Upper lobe of left lung (tissue), 6 donors: ENCODE results near the gene TRIP11. TPM values are rescaled to one million over a fixed set of nuclear protein-coding genes. Genes with fewer than 3 reads are reported as not detected.
A peak's percentile ranks its signal among the peaks of the same experiment; 100 is the strongest.
"Not testable (repeated sequence)": the region's sequence is repeated elsewhere in the genome, so short reads cannot be mapped to it uniquely, and the experiment has no call there.

Experiments used
- ATAC-seq, 2 donors: fragments of 200-7000 bp; cut with Tn5 transposase; one replicate each; pipeline ENCODE4 v1.9.1; 2022; ENCODE audit warnings: mild to moderate bottlenecking in 2 of 2, moderate library complexity in 2 of 2; ENCODE audit not compliant: low FRiP score in 2 of 2
- DNase-seq, 2 donors: peaks; one replicate each; pipeline ENCODE4 v3.0.0-alpha.2; 2019 to 2020
- H3K27ac ChIP-seq, 4 donors: fragments of 200-600 bp; sonication (generic); one replicate each; pipeline ENCODE4 v1.5.1; 2016 to 2019
- H3K27me3 ChIP-seq, 4 donors: fragments of 200-600 bp; sonication (generic); one replicate each; pipeline ENCODE4 v1.5.1; 2017 to 2019
- H3K36me3 ChIP-seq, 4 donors: fragments of 200-600 bp; sonication (generic); one replicate each; pipeline ENCODE4 v1.5.1; 2016 to 2019
- H3K4me1 ChIP-seq, 4 donors: fragments of 200-600 bp; sonication (generic); one replicate each; pipeline ENCODE4 v1.5.1; 2018 to 2019
- H3K4me3 ChIP-seq, 4 donors: fragments of 200-600 bp; sonication (generic); one replicate each; pipeline ENCODE4 v1.5.1; 2017 to 2019; ENCODE audit warnings: mild to moderate bottlenecking in 2 of 4, moderate library complexity in 1 of 4
- H3K9me3 ChIP-seq, 4 donors: fragments of 200-600 bp; sonication (generic); one replicate each; pipeline ENCODE4 v1.5.1; 2018 to 2019
- CTCF ChIP-seq, 6 experiments: fragments of 450-650 bp in 4 of 6; fragments of 200-600 bp in 2 of 6; sonication (generic) in 2 of 6; IDR thresholded peaks; one replicate each; pipeline ENCODE4 v1.5.1; 2016 to 2019; ENCODE audit warnings: antibody characterized with exemption in 6 of 6
- EP300 ChIP-seq, 4 donors: sonication (generic); formaldehyde crosslinking; IDR thresholded peaks; one replicate each; pipeline ENCODE4 v1.5.1; 2017; ENCODE audit warnings: antibody characterized with exemption in 4 of 4, control low read depth in 2 of 4
- POLR2A ChIP-seq, 4 donors: fragments of 450-650 bp; IDR thresholded peaks; one replicate each; pipeline ENCODE4 v1.5.1; 2016 to 2017; ENCODE audit warnings: antibody characterized with exemption in 4 of 4, mild to moderate bottlenecking in 2 of 4
- POLR2AphosphoS5 ChIP-seq, 2 donors: sonication (generic); formaldehyde crosslinking; IDR thresholded peaks; one replicate each; pipeline ENCODE4 v1.5.1; 2017; ENCODE audit warnings: antibody characterized with exemption in 2 of 2
- WGBS, 2 donors: methylation state at CpG; one replicate each; pipeline ENCODE4 v1.1.5; 2017 to 2018; 5-methylcytosine and 5-hydroxymethylcytosine counted together
- total RNA-seq, 6 donors: library from RNA; depleted of rRNA in 4 of 6; stranded (reverse); fragments of >200 nt in 4 of 6; gene quantifications; one replicate each; pipeline versions ENCODE4 v1.1.0 to v1.2.1, GENCODE V29; 2016 to 2021
- donor health status: DM: no; HTN: no; CAD: no; lungs with moderate emphysema.
- donor health status: DM: no; HTN: yes; CAD: no; lungs with severe emphysema.

The TRIP11 gene
- total RNA-seq, 6 donors from 2014 or later = 19.2 to 71.8 (median 39.1) TPM

GRCh38 chr14:92041766-92042165 is 1.9 kb upstream of the TRIP11 start:
- WGBS, 2 donors = 88 to 96% methylated on average over 2 of the region's 2 CpGs
- not testable (repeated sequence) for DNase-seq, H3K36me3 ChIP-seq

GRCh38 chr14:92041203-92041602 is 1.3 kb upstream of the TRIP11 start:
- TF ChIP-seq POLR2AphosphoS5 (IDR thresholded peaks at IDR 0.05) = no peak
- no peak for TF ChIP-seq EP300 (IDR thresholded peaks at IDR 0.05)
- Histone ChIP-seq H3K27me3 (no peaks in the 10 kb centered on the region), H3K4me3 (peak overlapping the region in 2 of 4 donors; percentile 64 to 87), H3K9me3 (no peaks in the 10 kb centered on the region), H3K36me3 (peaks cover 0 to 5% (median 2%) of the 10 kb centered on the region in 4 donors), H3K4me1 (peaks cover 26 to 37% (median 28%) of the 10 kb centered on the region in 4 donors), H3K27ac (peak overlapping the region in 3 of 4 donors; percentile 95 to 96 (median 96))
- 88 to 94% methylated on average over 10 of the region's 10 CpGs for WGBS, 2 donors
- DNase-seq = no peak
- ATAC-seq = no peak

More at GRCh38 chr14:92041766-92042165, 1.9 kb upstream of the TRIP11 start:
- not testable (repeated sequence) for H3K27ac ChIP-seq, H3K9me3 ChIP-seq, H3K4me3 ChIP-seq, H3K27me3 ChIP-seq, ATAC-seq
- peaks cover 24 to 32% (median 26%) of the 10 kb centered on the region in 4 donors for H3K4me1 ChIP-seq

GRCh38 chr14:92040431-92041051 is 682 bp upstream of the TRIP11 start:
- H3K36me3 ChIP-seq = peaks cover 0 to 4% (median 0%) of the 10 kb centered on the region in 4 donors
- H3K27ac ChIP-seq = peak overlapping the region; percentile 95 to 98 (median 96)
- peaks cover 26 to 44% (median 30%) of the 10 kb centered on the region in 4 donors for H3K4me1 ChIP-seq
- ATAC-seq (peak; percentile 35 to 75), DNase-seq (peak in 1 of 2 donors; percentile 39)
- H3K4me3 ChIP-seq = peak overlapping the region; percentile 64 to 87 (median 76)
- WGBS, 2 donors = 1 to 2% methylated on average over 11 to 13 of the region's 13 CpGs
- TF ChIP-seq POLR2A (IDR thresholded peaks at IDR 0.05) = no peak
- TF ChIP-seq POLR2AphosphoS5 (IDR thresholded peaks at IDR 0.05) = peak in 1 of 2 donors; percentile 4
- TF ChIP-seq CTCF (IDR thresholded peaks at IDR 0.05) = no peak
- no peaks in the 10 kb centered on the region for H3K27me3 ChIP-seq
- H3K9me3 ChIP-seq = no peaks in the 10 kb centered on the region

GRCh38 chr14:92039063-92039718 is 668 bp downstream of the TRIP11 start:
- Histone ChIP-seq H3K27ac (peak overlapping the region; percentile 95 to 98 (median 96)), H3K4me1 (peaks cover 26 to 46% (median 32%) of the 10 kb centered on the region in 4 donors), H3K4me3 (peak overlapping the region; percentile 64 to 87 (median 76)), H3K9me3 (no peaks in the 10 kb centered on the region), H3K36me3 (no peaks in the 10 kb centered on the region), H3K27me3 (no peaks in the 10 kb centered on the region)
- 0 to 1% methylated on average over 21 to 22 of the region's 22 CpGs for WGBS, 2 donors
- TF ChIP-seq POLR2AphosphoS5 (IDR thresholded peaks at IDR 0.05) (no peak), POLR2A (IDR thresholded peaks at IDR 0.05) (no peak), CTCF (IDR thresholded peaks at IDR 0.05) (no peak), EP300 (IDR thresholded peaks at IDR 0.05) (no peak)
- ATAC-seq (peak; percentile 71), DNase-seq (peak; percentile 59 to 61)

- ATAC-seq (no peak), DNase-seq (no peak)
- Histone ChIP-seq H3K27ac (no peak overlapping the region), H3K4me3 (peak overlapping the region in 2 of 4 donors; percentile 64 to 87), H3K4me1 (peaks cover 26 to 46% (median 33%) of the 10 kb centered on the region in 4 donors), H3K36me3 (no peaks in the 10 kb centered on the region), H3K27me3 (no peaks in the 10 kb centered on the region), H3K9me3 (no peaks in the 10 kb centered on the region)
- TF ChIP-seq POLR2AphosphoS5 (IDR thresholded peaks at IDR 0.05) (no peak), POLR2A (IDR thresholded peaks at IDR 0.05) (no peak), CTCF (IDR thresholded peaks at IDR 0.05) (no peak), EP300 (IDR thresholded peaks at IDR 0.05) (no peak)
- WGBS, 2 donors = 50 to 52% methylated on average over 3 of the region's 3 CpGs
Measured at GRCh38 chr14:92037989-92038388, 1.9 kb downstream of the TRIP11 start.
